HG03066 (cell line): ENCODE results near the gene EIF3B.
"Not testable (repeated sequence)": the region's sequence is repeated elsewhere in the genome, so short reads cannot be mapped to it uniquely, and the experiment has no call there.

ENCODE experiments used
- ATAC-seq: cut with Tn5 transposase; IDR thresholded peaks from one replicate; pipeline ENCODE4 v1.9.1; 2021; ENCODE audit warnings: low read depth; ENCODE audit not compliant: unreplicated experiment

The EIF3B gene

GRCh38 chr7:2394566-2395082 is 40.0 kb downstream of the EIF3B start:
- no peak for ATAC-seq

GRCh38 chr7:2398506-2398905 is 43.9 kb downstream of the EIF3B start:
- no peak for ATAC-seq

- no peak for ATAC-seq
Measured at GRCh38 chr7:2399848-2400587, 45.4 kb downstream of the EIF3B start.

- no peak for ATAC-seq
Measured at GRCh38 chr7:2402687-2403013, 48.0 kb downstream of the EIF3B start.

GRCh38 chr7:2403014-2403717 is 48.5 kb downstream of the EIF3B start, which contains the start of gene CHST12:
CHST12 (plus strand) TSS chr7:2403611; CDS start chr7:2432640, 29,029 bp downstream.
- ATAC-seq: peak; percentile 30

- ATAC-seq: no peak
Measured at GRCh38 chr7:2403718-2404648, 49.4 kb downstream of the EIF3B start.

- ATAC-seq: no peak
Measured at GRCh38 chr7:2404714-2405119, 50.1 kb downstream of the EIF3B start.

- no peak for ATAC-seq
Measured at GRCh38 chr7:2405201-2405600, 50.6 kb downstream of the EIF3B start.

- ATAC-seq: peak; percentile 42
Measured at GRCh38 chr7:2405601-2406345, 51.1 kb downstream of the EIF3B start.

- ATAC-seq: no peak
Measured at GRCh38 chr7:2409745-2410414, 55.3 kb downstream of the EIF3B start.

- no peak for ATAC-seq
Measured at GRCh38 chr7:2411049-2411448, 56.4 kb downstream of the EIF3B start.

- ATAC-seq: no peak
Measured at GRCh38 chr7:2411815-2412586, 57.4 kb downstream of the EIF3B start.

- no peak for ATAC-seq
Measured at GRCh38 chr7:2412587-2413201, 58.1 kb downstream of the EIF3B start.

- no peak for ATAC-seq
Measured at GRCh38 chr7:2416063-2416462, 61.4 kb downstream of the EIF3B start.

GRCh38 chr7:2416650-2417049 is 62.0 kb downstream of the EIF3B start:
- no peak for ATAC-seq

- not testable (repeated sequence) for ATAC-seq
Measured at GRCh38 chr7:2417178-2417577, 62.6 kb downstream of the EIF3B start.

GRCh38 chr7:2417981-2418481 is 63.4 kb downstream of the EIF3B start:
- no peak for ATAC-seq

- ATAC-seq: no peak
Measured at GRCh38 chr7:2420216-2420933, 65.7 kb downstream of the EIF3B start.
